ENCODE results near the gene OTOP3. TPM values are rescaled to one million over a fixed set of nuclear protein-coding genes. Genes with fewer than 3 reads are reported as not detected.

The OTOP3 gene
- total RNA-seq, 1 donor from 2014 or later, result not detected

DNA sequence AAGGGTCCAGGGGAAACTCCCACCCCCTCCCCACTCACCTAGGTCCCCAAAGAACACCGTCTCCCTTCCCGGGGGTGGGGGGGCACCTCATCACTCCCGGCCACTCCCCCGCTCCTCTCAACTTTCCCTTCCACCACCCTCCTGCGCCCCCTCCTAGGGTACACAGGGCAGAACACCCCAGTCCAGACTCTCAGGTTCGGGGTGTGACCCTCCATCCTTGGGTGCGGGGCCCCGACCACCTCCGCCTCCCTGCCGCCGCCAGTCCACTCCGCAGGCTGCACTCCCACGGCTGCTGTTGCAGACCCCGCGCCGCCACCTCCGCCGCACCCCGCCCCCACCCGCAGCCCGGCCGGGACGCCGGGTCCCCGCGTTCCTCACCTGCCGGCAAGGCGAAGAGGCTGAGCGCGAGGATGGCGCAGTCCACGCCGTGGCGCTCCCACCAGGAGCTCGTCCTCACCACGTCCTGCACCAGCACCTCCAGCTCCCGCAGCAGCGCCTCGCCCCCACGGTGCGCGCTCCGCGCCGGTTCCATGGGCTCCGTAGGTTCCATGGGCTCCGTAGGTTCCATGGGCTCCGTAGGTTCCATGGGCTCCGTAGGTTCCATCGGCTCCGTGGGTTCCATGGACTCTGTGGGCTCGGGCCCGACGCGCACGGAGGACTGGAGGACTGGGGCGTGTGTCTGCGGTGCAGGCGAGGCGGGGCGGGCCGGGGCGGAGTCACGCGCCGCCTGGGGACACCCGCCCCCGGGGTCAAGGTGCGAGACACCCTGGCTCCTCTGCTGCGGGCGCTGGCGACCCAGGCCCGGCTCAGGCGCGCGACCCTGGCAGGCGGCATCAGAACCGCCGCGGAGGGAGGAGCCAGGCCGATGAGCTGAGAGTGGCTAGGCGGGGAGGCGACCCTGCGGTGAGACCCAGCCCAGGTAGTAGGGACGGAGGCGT, 42.5 kb upstream of the OTOP3 start, which contains the start of gene FADS6:
Gene FADS6 (minus strand): TSS at position 660 of the 938 bp plus-strand sequence. CDS start 38 bp downstream, at position 622.
- Mint-ChIP-seq H3K36me3 (ENCODE audit: low read depth, unreplicated experiment) (no peaks in the 10 kb centered on the region), H3K27me3 (ENCODE audit: unreplicated experiment) (peaks cover 15% of the 10 kb centered on the region)
- no peak for DNase-seq (ENCODE audit: low spot score)

DNA sequence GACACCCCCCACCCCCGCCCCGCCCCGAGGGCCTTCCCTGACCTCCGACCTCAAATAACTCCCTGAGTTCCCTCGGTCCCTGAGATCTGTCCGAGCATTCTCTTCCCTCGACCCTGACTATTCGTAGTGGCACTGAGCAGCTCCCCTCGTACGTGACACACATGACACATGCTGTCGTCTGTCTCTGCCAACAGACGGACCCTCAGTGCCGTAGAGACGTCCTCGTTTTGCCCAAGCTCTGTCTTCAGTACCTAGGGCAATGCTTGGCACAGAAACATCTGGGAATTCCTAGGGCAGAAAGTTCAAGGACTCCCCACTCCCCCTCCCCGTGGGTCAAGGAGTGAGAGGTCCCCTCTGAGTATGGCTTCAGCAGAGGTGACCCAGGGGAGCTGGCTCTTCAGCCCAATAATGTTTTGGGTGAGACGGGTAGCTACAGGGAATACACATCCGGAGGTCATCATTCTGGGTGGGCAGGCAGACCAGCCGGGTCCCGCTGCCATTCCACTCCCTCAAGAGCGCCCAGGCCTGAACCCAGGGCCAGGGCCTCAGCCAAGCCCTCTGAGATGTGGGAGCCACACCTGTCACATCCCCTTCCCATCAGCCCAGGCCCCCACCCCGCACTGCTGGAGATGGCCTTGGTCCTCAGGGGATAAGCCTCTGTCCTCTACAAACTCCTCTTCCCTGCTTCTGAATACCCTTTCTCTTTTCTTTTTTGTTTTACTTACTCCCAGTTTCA, 41.6 kb upstream of the OTOP3 start:
- H3K27ac Mint-ChIP-seq (ENCODE audit: unreplicated experiment), result no peak overlapping the region
- H3K9me3 Mint-ChIP-seq (ENCODE audit: unreplicated experiment), result no peaks in the 10 kb centered on the region
- H3K4me3 Mint-ChIP-seq (ENCODE audit: unreplicated experiment), result peak overlapping the region; percentile 81
- H3K36me3 Mint-ChIP-seq (ENCODE audit: low read depth, unreplicated experiment), result no peaks in the 10 kb centered on the region
- peaks cover 2% of the 10 kb centered on the region for H3K4me1 Mint-ChIP-seq (ENCODE audit: unreplicated experiment)
- TF ChIP-seq, protein P1, sequence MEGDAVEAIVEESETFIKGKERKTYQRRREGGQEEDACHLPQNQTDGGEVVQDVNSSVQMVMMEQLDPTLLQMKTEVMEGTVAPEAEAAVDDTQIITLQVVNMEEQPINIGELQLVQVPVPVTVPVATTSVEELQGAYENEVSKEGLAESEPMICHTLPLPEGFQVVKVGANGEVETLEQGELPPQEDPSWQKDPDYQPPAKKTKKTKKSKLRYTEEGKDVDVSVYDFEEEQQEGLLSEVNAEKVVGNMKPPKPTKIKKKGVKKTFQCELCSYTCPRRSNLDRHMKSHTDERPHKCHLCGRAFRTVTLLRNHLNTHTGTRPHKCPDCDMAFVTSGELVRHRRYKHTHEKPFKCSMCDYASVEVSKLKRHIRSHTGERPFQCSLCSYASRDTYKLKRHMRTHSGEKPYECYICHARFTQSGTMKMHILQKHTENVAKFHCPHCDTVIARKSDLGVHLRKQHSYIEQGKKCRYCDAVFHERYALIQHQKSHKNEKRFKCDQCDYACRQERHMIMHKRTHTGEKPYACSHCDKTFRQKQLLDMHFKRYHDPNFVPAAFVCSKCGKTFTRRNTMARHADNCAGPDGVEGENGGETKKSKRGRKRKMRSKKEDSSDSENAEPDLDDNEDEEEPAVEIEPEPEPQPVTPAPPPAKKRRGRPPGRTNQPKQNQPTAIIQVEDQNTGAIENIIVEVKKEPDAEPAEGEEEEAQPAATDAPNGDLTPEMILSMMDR (IDR thresholded peaks at IDR 0.05; ENCODE audit: unreplicated experiment), result no peak
- peaks cover 15% of the 10 kb centered on the region for H3K27me3 Mint-ChIP-seq (ENCODE audit: unreplicated experiment)
- DNase-seq (ENCODE audit: low spot score), result no peak

More for the DNA sequence above, 42.5 kb upstream of the OTOP3 start, which contains the start of gene FADS6:
- no peak within 1 kb of the TSS for H3K27ac Mint-ChIP-seq (ENCODE audit: unreplicated experiment)
- TF ChIP-seq, protein P1 (IDR thresholded peaks at IDR 0.05; ENCODE audit: unreplicated experiment), result no peak
- peak within 1 kb of the TSS; percentile 81 for H3K4me3 Mint-ChIP-seq (ENCODE audit: unreplicated experiment)
- peaks cover 2% of the 10 kb centered on the region for H3K4me1 Mint-ChIP-seq (ENCODE audit: unreplicated experiment)
- H3K9me3 Mint-ChIP-seq (ENCODE audit: unreplicated experiment), result no peaks in the 10 kb centered on the region

DNA sequence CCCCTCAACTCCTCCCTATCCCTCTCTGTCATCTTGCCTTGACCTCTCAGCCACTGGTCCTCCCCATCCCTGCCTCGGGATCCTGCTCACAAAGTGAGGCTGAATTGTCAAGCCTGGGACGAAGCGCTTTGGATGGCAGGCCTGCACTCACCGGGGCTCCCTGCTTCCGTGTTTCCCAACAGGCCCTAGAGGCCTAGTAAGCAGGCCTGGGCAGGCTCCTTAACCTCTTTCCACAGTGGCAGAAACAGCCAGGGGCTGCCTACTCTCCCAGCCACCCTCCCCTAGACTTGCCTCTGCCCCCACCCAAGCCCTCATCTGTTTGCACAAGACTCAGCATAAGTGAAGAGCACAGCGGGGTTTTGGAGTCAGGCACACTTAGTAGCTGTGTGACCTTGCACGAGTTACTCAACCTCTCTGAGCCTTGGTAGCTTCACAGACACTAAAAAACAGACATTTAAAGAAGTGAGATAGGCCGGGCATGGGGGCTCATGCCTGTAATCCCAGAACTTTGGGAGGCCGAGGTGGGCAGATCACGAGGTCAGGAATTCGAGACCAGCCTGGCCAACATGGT, 37.2 kb upstream of the OTOP3 start:
- H3K27me3 Mint-ChIP-seq (ENCODE audit: unreplicated experiment), result peaks cover 9% of the 10 kb centered on the region
- TF ChIP-seq, protein P1 (IDR thresholded peaks at IDR 0.05; ENCODE audit: unreplicated experiment), result no peak

DNA sequence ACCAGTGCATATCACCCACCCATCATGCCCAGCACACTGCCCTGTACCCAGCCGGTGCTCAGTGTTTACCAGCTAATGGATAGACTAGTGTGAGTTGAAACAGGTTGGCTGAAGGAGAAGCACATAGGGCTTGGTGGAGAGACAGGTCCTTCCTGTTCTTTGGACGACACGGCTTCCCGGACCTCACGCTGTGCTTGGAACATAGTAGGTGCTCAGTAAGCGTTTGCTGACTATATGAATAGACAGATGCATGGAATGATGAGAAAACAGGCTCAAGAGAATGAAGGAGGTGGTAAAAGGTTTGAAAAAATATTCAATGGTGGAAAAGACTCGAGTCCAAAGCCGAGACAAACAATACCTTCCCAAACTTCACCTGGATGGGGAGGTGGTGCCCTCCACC, 35.5 kb upstream of the OTOP3 start:
- TF ChIP-seq, protein P1 (IDR thresholded peaks at IDR 0.05; ENCODE audit: unreplicated experiment), result no peak
- Mint-ChIP-seq H3K9me3 (ENCODE audit: unreplicated experiment) (no peaks in the 10 kb centered on the region), H3K27me3 (ENCODE audit: unreplicated experiment) (peaks cover 4% of the 10 kb centered on the region), H3K4me1 (ENCODE audit: unreplicated experiment) (no peaks in the 10 kb centered on the region), H3K4me3 (ENCODE audit: unreplicated experiment) (no peak overlapping the region), H3K36me3 (ENCODE audit: low read depth, unreplicated experiment) (no peaks in the 10 kb centered on the region), H3K27ac (ENCODE audit: unreplicated experiment) (no peak overlapping the region)
- DNase-seq (ENCODE audit: low spot score), result no peak

More for the DNA sequence above, 37.2 kb upstream of the OTOP3 start:
- H3K9me3 Mint-ChIP-seq (ENCODE audit: unreplicated experiment), result no peaks in the 10 kb centered on the region
- H3K27ac Mint-ChIP-seq (ENCODE audit: unreplicated experiment), result no peak overlapping the region
- no peak for DNase-seq (ENCODE audit: low spot score)
- H3K4me3 Mint-ChIP-seq (ENCODE audit: unreplicated experiment), result no peak overlapping the region
- H3K36me3 Mint-ChIP-seq (ENCODE audit: low read depth, unreplicated experiment), result no peaks in the 10 kb centered on the region
- H3K4me1 Mint-ChIP-seq (ENCODE audit: unreplicated experiment), result peaks cover 2% of the 10 kb centered on the region
